CD8-positive, alpha-beta memory T cell (primary cell): ENCODE measurements around the gene ATP8A2. TPM values are rescaled to one million over a fixed set of nuclear protein-coding genes. Genes with fewer than 3 reads are reported as not detected.

Experiments used
- CTCF ChIA-PET: fragments of 350-600 bp; sonication (Branson Sonifier 250); formaldehyde crosslinking; loops from one replicate; lab custom pipeline; 2021; ENCODE audit warnings: antibody characterized with exemption; lab: Charles Lee
- POLR2A ChIA-PET: fragments of 350-600 bp; sonication (Branson Sonifier 250); formaldehyde crosslinking; loops from one replicate; lab custom pipeline; 2021; ENCODE audit warnings: antibody characterized with exemption; lab: Charles Lee
- DNase-seq, 5 donors: peaks; one replicate each; pipeline versions ENCODE4 v3.0.0 to v3.0.0-alpha.2; 2020 to 2022; ENCODE audit warnings: mixed read lengths in 1 of 5
- H3K27ac ChIP-seq: one replicate; pipeline ENCODE4 v1.7.0; 2013; ENCODE audit warnings: low read depth, mild to moderate bottlenecking, low read length, moderate library complexity
- H3K27me3 ChIP-seq: 2 replicates; pipeline ENCODE4 v1.7.0; 2013; ENCODE audit warnings: low read length, mild to moderate bottlenecking; ENCODE audit not compliant: insufficient read depth, poor library complexity, severe bottlenecking
- H3K36me3 ChIP-seq: 2 replicates; pipeline ENCODE4 v1.7.0; 2013; ENCODE audit warnings: mild to moderate bottlenecking, low read length, moderate library complexity; ENCODE audit not compliant: insufficient read depth
- H3K4me1 ChIP-seq: 2 replicates; pipeline ENCODE4 v1.7.0; 2013; ENCODE audit warnings: mild to moderate bottlenecking, low read length, moderate library complexity; ENCODE audit not compliant: insufficient read depth
- H3K4me3 ChIP-seq: 2 replicates; pipeline ENCODE4 v1.7.0; 2013; ENCODE audit warnings: mild to moderate bottlenecking, low read length
- H3K9me3 ChIP-seq: 2 replicates; pipeline ENCODE4 v1.7.0; 2013; ENCODE audit warnings: mild to moderate bottlenecking, low read length
- H3K27ac Mint-ChIP-seq, 8 donors: one replicate each; pipeline ENCODE4 v1.8.0; 2020 to 2021; ENCODE audit warnings: mixed read lengths in 8 of 8, mild to moderate bottlenecking in 6 of 8, inconsistent platforms in 3 of 8, moderate library complexity in 3 of 8
- H3K27me3 Mint-ChIP-seq, 2 donors: one replicate each; pipeline ENCODE4 v1.8.0; 2020 to 2021; ENCODE audit warnings: mixed read lengths in 2 of 2, mild to moderate bottlenecking in 1 of 2, moderate library complexity in 1 of 2
- H3K36me3 Mint-ChIP-seq, 3 donors: one replicate each; pipeline ENCODE4 v1.8.0; 2020 to 2021; ENCODE audit warnings: mixed read lengths in 3 of 3, inconsistent platforms in 1 of 3, mild to moderate bottlenecking in 1 of 3
- H3K4me1 Mint-ChIP-seq, 3 donors: one replicate each; pipeline ENCODE4 v1.8.0; 2020 to 2021; ENCODE audit warnings: mixed read lengths in 3 of 3, inconsistent platforms in 1 of 3, mild to moderate bottlenecking in 1 of 3
- H3K4me3 Mint-ChIP-seq, 7 donors: one replicate each; pipeline ENCODE4 v1.8.0; 2020 to 2021; ENCODE audit warnings: mixed read lengths in 7 of 7, mild to moderate bottlenecking in 6 of 7, moderate library complexity in 4 of 7, inconsistent platforms in 2 of 7
- H3K9me3 Mint-ChIP-seq, 5 donors: one replicate each; pipeline ENCODE4 v1.8.0; 2020 to 2022; ENCODE audit warnings: mixed read lengths in 5 of 5, mild to moderate bottlenecking in 3 of 5, moderate library complexity in 2 of 5, inconsistent platforms in 1 of 5
- polyA plus RNA-seq: library from polyadenylated mRNA; unstranded; fragments of 300-500 nt; fragmentation: Illumina TruSeq; gene quantifications from one replicate; pipeline ENCODE4 v1.2.3, GENCODE V29; 2021
- total RNA-seq, 2 experiments: library from RNA; stranded (reverse); gene quantifications; one replicate each; pipeline ENCODE4 v1.2.3, GENCODE V29; 2021

Gene ATP8A2
- total and polyA plus RNA-seq, 3 experiments from 2014 or later: 0.26 to 0.63 (median 0.58) TPM

GRCh38 chr13:25871389-25872125 lies 499.8 kb downstream of the ATP8A2 start:
- Mint-ChIP-seq H3K27me3 (peaks cover 0 to 3% of the 10 kb centered on the region in 2 donors), H3K9me3 (no peaks in the 10 kb centered on the region), H3K27ac (peak overlapping the region in 2 of 8 donors; percentile 25 to 54), H3K4me3 (peak overlapping the region in 1 of 7 donors; percentile 13), H3K36me3 (no peaks in the 10 kb centered on the region), H3K4me1 (peaks cover 22 to 56% (median 45%) of the 10 kb centered on the region in 3 donors)
- H3K27me3 ChIP-seq: no peaks in the 10 kb centered on the region
- POLR2A ChIA-PET: no interaction called here
- no peaks in the 10 kb centered on the region for H3K9me3 ChIP-seq
- no peaks in the 10 kb centered on the region for H3K36me3 ChIP-seq
- no peak overlapping the region for H3K4me3 ChIP-seq
- no peak overlapping the region for H3K27ac ChIP-seq
- CTCF ChIA-PET: no interaction called here
- DNase-seq: no peak
- H3K4me1 ChIP-seq: peaks cover 33% of the 10 kb centered on the region

- ChIA-PET CTCF (no interaction called here), POLR2A (interaction anchor here (0.6 kb wide), 1 partner anchor 350 kb away, joined by 5 read pairs; no protein-coding TSS in a partner anchor)
- H3K9me3 ChIP-seq: no peaks in the 10 kb centered on the region
- no peak for DNase-seq
- no peak overlapping the region for H3K4me3 Mint-ChIP-seq
- H3K27ac Mint-ChIP-seq: peak overlapping the region in 1 of 8 donors; percentile 12
- H3K27ac ChIP-seq: no peak overlapping the region
- H3K36me3 Mint-ChIP-seq: no peaks in the 10 kb centered on the region
- H3K4me3 ChIP-seq: no peak overlapping the region
- no peaks in the 10 kb centered on the region for H3K36me3 ChIP-seq
- peaks cover 39% of the 10 kb centered on the region for H3K4me1 ChIP-seq
- H3K27me3 ChIP-seq: no peaks in the 10 kb centered on the region
- H3K9me3 Mint-ChIP-seq: no peaks in the 10 kb centered on the region
- H3K27me3 Mint-ChIP-seq: peaks cover 0 to 3% of the 10 kb centered on the region in 2 donors
- peaks cover 22 to 56% (median 45%) of the 10 kb centered on the region in 3 donors for H3K4me1 Mint-ChIP-seq
Measured at GRCh38 chr13:25872481-25873241, 500.9 kb downstream of the ATP8A2 start.

- ChIA-PET POLR2A (no interaction called here), CTCF (no interaction called here)
- no peaks in the 10 kb centered on the region for H3K36me3 ChIP-seq
- no peak overlapping the region for H3K27ac ChIP-seq
- DNase-seq: no peak
- H3K27me3 ChIP-seq: no peaks in the 10 kb centered on the region
- no peaks in the 10 kb centered on the region for H3K9me3 ChIP-seq
- H3K4me3 ChIP-seq: no peak overlapping the region
- Mint-ChIP-seq H3K4me3 (peak overlapping the region in 1 of 7 donors; percentile 23), H3K27me3 (peaks cover 0 to 5% of the 10 kb centered on the region in 2 donors), H3K4me1 (peaks cover 22 to 56% (median 45%) of the 10 kb centered on the region in 3 donors), H3K36me3 (no peaks in the 10 kb centered on the region), H3K9me3 (no peaks in the 10 kb centered on the region), H3K27ac (no peak overlapping the region)
- peaks cover 40% of the 10 kb centered on the region for H3K4me1 ChIP-seq
Measured at GRCh38 chr13:25873242-25873612, 501.5 kb downstream of the ATP8A2 start.

- H3K4me3 Mint-ChIP-seq: peak overlapping the region in 5 of 7 donors; percentile 39 to 77 (median 68)
Measured at GRCh38 chr13:25874064-25874737, 502.4 kb downstream of the ATP8A2 start.

GRCh38 chr13:25874907-25875306 lies 503.1 kb downstream of the ATP8A2 start:
- no peaks in the 10 kb centered on the region for H3K36me3 ChIP-seq
- H3K4me3 Mint-ChIP-seq: peak overlapping the region in 6 of 7 donors; percentile 39 to 77 (median 68)
- H3K27me3 ChIP-seq: no peaks in the 10 kb centered on the region
- ChIA-PET CTCF (no interaction called here), POLR2A (interaction anchor here (0.7 kb wide), 1 partner anchor 26 kb away, joined by 3 read pairs; no protein-coding TSS in a partner anchor)
- H3K27me3 Mint-ChIP-seq: peaks cover 0 to 5% of the 10 kb centered on the region in 2 donors
- peak; percentile 28 to 78 (median 61) for DNase-seq
- H3K9me3 ChIP-seq: no peaks in the 10 kb centered on the region
- no peaks in the 10 kb centered on the region for H3K36me3 Mint-ChIP-seq
- H3K4me3 ChIP-seq: peak overlapping the region; percentile 19
- peaks cover 40% of the 10 kb centered on the region for H3K4me1 ChIP-seq
- H3K27ac ChIP-seq: no peak overlapping the region
- H3K9me3 Mint-ChIP-seq: no peaks in the 10 kb centered on the region
- H3K4me1 Mint-ChIP-seq: peaks cover 22 to 56% (median 45%) of the 10 kb centered on the region in 3 donors
- peak overlapping the region; percentile 19 to 89 (median 78) for H3K27ac Mint-ChIP-seq

More at GRCh38 chr13:25874064-25874737, 502.4 kb downstream of the ATP8A2 start:
- CTCF ChIA-PET: no interaction called here
- no peak for DNase-seq
- no peaks in the 10 kb centered on the region for H3K27me3 ChIP-seq
- H3K4me3 ChIP-seq: peak overlapping the region; percentile 19
- peaks cover 40% of the 10 kb centered on the region for H3K4me1 ChIP-seq
- POLR2A ChIA-PET: no interaction called here
- Mint-ChIP-seq H3K9me3 (no peaks in the 10 kb centered on the region), H3K36me3 (no peaks in the 10 kb centered on the region), H3K27me3 (peaks cover 0 to 5% of the 10 kb centered on the region in 2 donors), H3K4me1 (peaks cover 22 to 56% (median 45%) of the 10 kb centered on the region in 3 donors), H3K27ac (peak overlapping the region; percentile 19 to 89 (median 78))
- H3K9me3 ChIP-seq: no peaks in the 10 kb centered on the region
- no peak overlapping the region for H3K27ac ChIP-seq
- no peaks in the 10 kb centered on the region for H3K36me3 ChIP-seq

- no peaks in the 10 kb centered on the region for H3K9me3 Mint-ChIP-seq
- POLR2A ChIA-PET: no interaction called here
- peaks cover 0 to 5% of the 10 kb centered on the region in 2 donors for H3K27me3 Mint-ChIP-seq
- H3K4me1 Mint-ChIP-seq: peaks cover 15 to 50% (median 38%) of the 10 kb centered on the region in 3 donors
- no peak for DNase-seq
- H3K27me3 ChIP-seq: no peaks in the 10 kb centered on the region
- peaks cover 47% of the 10 kb centered on the region for H3K4me1 ChIP-seq
- H3K9me3 ChIP-seq: no peaks in the 10 kb centered on the region
- H3K27ac ChIP-seq: no peak overlapping the region
- CTCF ChIA-PET: no interaction called here
- peak overlapping the region in 1 of 7 donors; percentile 65 for H3K4me3 Mint-ChIP-seq
- no peak overlapping the region for H3K4me3 ChIP-seq
- H3K36me3 ChIP-seq: no peaks in the 10 kb centered on the region
- H3K27ac Mint-ChIP-seq: peak overlapping the region in 3 of 8 donors; percentile 12 to 78 (median 68)
- H3K36me3 Mint-ChIP-seq: no peaks in the 10 kb centered on the region
Measured at GRCh38 chr13:25876247-25876646, 504.5 kb downstream of the ATP8A2 start.

GRCh38 chr13:25879466-25879865 lies 507.7 kb downstream of the ATP8A2 start:
- Histone ChIP-seq H3K9me3 (no peaks in the 10 kb centered on the region), H3K4me1 (peaks cover 59% of the 10 kb centered on the region), H3K27ac (no peak overlapping the region), H3K36me3 (no peaks in the 10 kb centered on the region), H3K27me3 (no peaks in the 10 kb centered on the region), H3K4me3 (no peak overlapping the region)
- Mint-ChIP-seq H3K27me3 (peaks cover 0 to 2% of the 10 kb centered on the region in 2 donors), H3K4me3 (no peak overlapping the region), H3K9me3 (peaks cover 0 to 2% (median 0%) of the 10 kb centered on the region in 5 donors), H3K27ac (no peak overlapping the region), H3K36me3 (no peaks in the 10 kb centered on the region), H3K4me1 (peaks cover 13 to 37% (median 30%) of the 10 kb centered on the region in 3 donors)
- ChIA-PET POLR2A (no interaction called here), CTCF (no interaction called here)
- DNase-seq: no peak
